ENCODE measurements around the gene MED14. TPM values are rescaled to one million over a fixed set of nuclear protein-coding genes. Genes with fewer than 3 reads are reported as not detected.

The MED14 gene
- total and polyA plus RNA-seq, 2 of the 8 experiments (the other 6 are each of a cell fraction or from before 2014, with no cell fraction given), result 79.7 to 117 TPM

DNA sequence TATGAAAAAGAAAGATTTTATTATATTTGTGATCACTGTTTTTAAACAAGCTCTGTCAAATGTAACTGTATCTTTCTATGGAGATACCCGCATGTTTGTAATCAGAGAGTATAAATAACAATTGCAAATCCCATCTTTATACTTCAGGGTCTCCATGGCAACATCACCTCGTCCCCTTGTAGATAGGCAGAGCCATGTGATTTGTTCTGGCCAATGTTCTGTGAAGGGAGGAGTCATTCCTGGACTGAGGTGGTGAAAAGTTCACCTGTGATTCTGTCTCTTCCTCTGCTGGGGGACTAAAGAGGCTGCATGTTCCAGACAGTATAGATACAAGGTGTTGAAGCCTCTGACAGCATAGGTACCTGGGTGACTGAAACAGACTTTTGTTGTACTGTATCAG, 45.6 kb upstream of the MED14 start (continued):
- no peak for TF ChIP-seq CHD7 (IDR thresholded peaks at IDR 0.05; ENCODE audit: insufficient replicate concordance, low read length)
- no peak for TF ChIP-seq CBX8 (IDR thresholded peaks at IDR 0.05; ENCODE audit: borderline replicate concordance, low read depth, low read length)
- TF ChIP-seq, protein P1, sequence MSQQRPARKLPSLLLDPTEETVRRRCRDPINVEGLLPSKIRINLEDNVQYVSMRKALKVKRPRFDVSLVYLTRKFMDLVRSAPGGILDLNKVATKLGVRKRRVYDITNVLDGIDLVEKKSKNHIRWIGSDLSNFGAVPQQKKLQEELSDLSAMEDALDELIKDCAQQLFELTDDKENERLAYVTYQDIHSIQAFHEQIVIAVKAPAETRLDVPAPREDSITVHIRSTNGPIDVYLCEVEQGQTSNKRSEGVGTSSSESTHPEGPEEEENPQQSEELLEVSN (IDR thresholded peaks at IDR 0.05), result no peak
- no peak for TF ChIP-seq CBX5 (IDR thresholded peaks at IDR 0.05; ENCODE audit: low read depth, low read length)
- no peak for TF ChIP-seq MAX (IDR thresholded peaks at IDR 0.05)
